WI38 (cell line): ENCODE data around the gene DLX4.

Source experiments
- H3K4me3 ChIP-seq: 2 replicates; pipeline ENCODE4 v1.5.1; 2011; ENCODE audit warnings: low read depth, mild to moderate bottlenecking, control low read depth, low read length
- CTCF ChIP-seq: IDR thresholded peaks from 2 replicates; pipeline ENCODE4 v1.5.1; 2012; ENCODE audit warnings: low read depth, mild to moderate bottlenecking, control low read depth, low read length

The DLX4 gene

GRCh38 chr17:49935526-49936210 is 33.3 kb upstream of the DLX4 start:
- no peak overlapping the region for H3K4me3 ChIP-seq
- no peak for TF ChIP-seq CTCF

GRCh38 chr17:49936386-49936785 is 32.6 kb upstream of the DLX4 start:
- no peak for TF ChIP-seq CTCF
- no peak overlapping the region for H3K4me3 ChIP-seq

- TF ChIP-seq CTCF, result no peak
- H3K4me3 ChIP-seq, result no peak overlapping the region
These were observed 29.7 kb upstream of the DLX4 start for GRCh38 chr17:49939318-49939717.

- H3K4me3 ChIP-seq, result no peak overlapping the region
- TF ChIP-seq CTCF, result no peak
These were observed 27.6 kb upstream of the DLX4 start for GRCh38 chr17:49941427-49941826.

GRCh38 chr17:49942947-49943346 is 26.0 kb upstream of the DLX4 start:
- no peak overlapping the region for H3K4me3 ChIP-seq
- TF ChIP-seq CTCF, result no peak

GRCh38 chr17:49944273-49944870 is 24.6 kb upstream of the DLX4 start:
- TF ChIP-seq CTCF, result no peak
- no peak overlapping the region for H3K4me3 ChIP-seq

- no peak overlapping the region for H3K4me3 ChIP-seq
- no peak for TF ChIP-seq CTCF
These were observed 22.8 kb upstream of the DLX4 start for GRCh38 chr17:49946208-49946607.
